ENCODE results near the gene CDCP1.

- no peak for TF ChIP-seq CTCF (IDR thresholded peaks at IDR 0.05; ENCODE audit: low read length)
- no peak for TF ChIP-seq EZH2 (IDR thresholded peaks at IDR 0.05; ENCODE audit: borderline replicate concordance, low read length)
Measured at GRCh38 chr3:45152307-45152706, 6.1 kb upstream of the CDCP1 start.
